SK-N-SH treated with all-trans-retinoic acid at 6 μM for 48 hours (cell line): ENCODE measurements around the gene XYLB.
"Not testable (repeated sequence)": the region's sequence is repeated elsewhere in the genome, so short reads cannot be mapped to it uniquely, and the experiment has no call there.

Experiments used
- ESRRG ChIP-seq: fragments of 250-450 bp; sonication (Bioruptor Pico); IDR thresholded peaks from 2 replicates; pipeline ENCODE4 v1.6.1; 2021; ENCODE audit warnings: mild to moderate bottlenecking
- GLIS3 ChIP-seq: fragments of 250-450 bp; sonication (Bioruptor Pico); IDR thresholded peaks from 2 replicates; pipeline ENCODE4 v1.5.0; 2020; ENCODE audit warnings: mild to moderate bottlenecking, moderate library complexity
- ISL1 ChIP-seq: fragments of 250-450 bp; sonication (Bioruptor Pico); IDR thresholded peaks from 2 replicates; pipeline ENCODE4 v2.1.2; 2022; ENCODE audit warnings: mild to moderate bottlenecking, moderate library complexity
- PPARA ChIP-seq: fragments of 250-450 bp; sonication (Bioruptor Pico); IDR thresholded peaks from 2 replicates; pipeline ENCODE4 v1.5.0; 2020; ENCODE audit warnings: mild to moderate bottlenecking, borderline replicate concordance
- RARB ChIP-seq: fragments of 250-450 bp; sonication (Bioruptor Pico); IDR thresholded peaks from 2 replicates; pipeline ENCODE4 v1.8.0; 2021; ENCODE audit warnings: mild to moderate bottlenecking, moderate library complexity
- TF ChIP-seq, protein P1 (sequence below): fragments of 250-450 bp; sonication (Bioruptor Pico); IDR thresholded peaks from 2 replicates; pipeline ENCODE4 v1.5.1; 2021; ENCODE audit warnings: mild to moderate bottlenecking, moderate library complexity
- TF ChIP-seq, protein P2 (sequence below): fragments of 250-450 bp; sonication (Bioruptor Pico); IDR thresholded peaks from 2 replicates; pipeline ENCODE4 v1.8.0; 2020; ENCODE audit warnings: mild to moderate bottlenecking, moderate library complexity, borderline replicate concordance
- TF ChIP-seq, protein P3 (sequence below): fragments of 250-450 bp; sonication (Bioruptor Pico); IDR thresholded peaks from 2 replicates; pipeline ENCODE4 v1.8.0; 2021; ENCODE audit warnings: low read depth, mild to moderate bottlenecking, moderate library complexity, borderline replicate concordance

DNA sequence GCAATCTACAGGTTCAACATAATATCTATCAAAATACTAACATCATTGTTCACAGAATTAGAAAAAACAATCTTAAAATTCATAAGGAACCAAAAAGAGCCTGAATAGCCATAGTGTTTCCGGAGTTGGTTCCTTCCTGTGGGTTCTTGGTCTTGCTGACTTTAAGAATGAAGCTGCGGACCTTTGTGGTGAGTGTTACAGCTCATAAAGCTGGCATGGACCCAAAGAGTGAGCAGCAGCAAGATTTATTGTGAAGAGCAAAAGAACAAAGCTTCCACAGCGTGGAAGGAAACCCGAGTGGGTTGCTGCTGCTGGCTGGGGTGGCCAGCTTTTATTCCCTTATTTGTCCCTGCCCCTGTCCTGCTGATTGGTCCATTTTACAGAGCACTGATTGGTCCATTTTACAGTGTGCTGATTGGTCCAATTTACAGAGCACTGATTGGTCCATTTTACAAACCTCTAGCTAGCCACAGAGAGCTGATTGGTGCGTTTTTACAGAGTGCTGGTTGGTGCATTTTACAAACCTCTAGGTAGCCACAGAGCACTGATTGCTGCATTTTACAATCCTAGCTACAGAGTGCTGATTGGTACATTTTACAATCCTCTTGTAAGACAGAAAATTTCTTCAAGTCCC, 92.0 kb downstream of the XYLB start:
- TF ChIP-seq, protein P1, sequence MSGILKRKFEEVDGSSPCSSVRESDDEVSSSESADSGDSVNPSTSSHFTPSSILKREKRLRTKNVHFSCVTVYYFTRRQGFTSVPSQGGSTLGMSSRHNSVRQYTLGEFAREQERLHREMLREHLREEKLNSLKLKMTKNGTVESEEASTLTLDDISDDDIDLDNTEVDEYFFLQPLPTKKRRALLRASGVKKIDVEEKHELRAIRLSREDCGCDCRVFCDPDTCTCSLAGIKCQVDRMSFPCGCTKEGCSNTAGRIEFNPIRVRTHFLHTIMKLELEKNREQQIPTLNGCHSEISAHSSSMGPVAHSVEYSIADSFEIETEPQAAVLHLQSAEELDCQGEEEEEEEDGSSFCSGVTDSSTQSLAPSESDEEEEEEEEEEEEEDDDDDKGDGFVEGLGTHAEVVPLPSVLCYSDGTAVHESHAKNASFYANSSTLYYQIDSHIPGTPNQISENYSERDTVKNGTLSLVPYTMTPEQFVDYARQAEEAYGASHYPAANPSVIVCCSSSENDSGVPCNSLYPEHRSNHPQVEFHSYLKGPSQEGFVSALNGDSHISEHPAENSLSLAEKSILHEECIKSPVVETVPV (CRISPR knock-in tag), result not testable (repeated sequence)
- TF ChIP-seq ESRRG (CRISPR knock-in tag); RARB; PPARA (CRISPR knock-in tag); ISL1; GLIS3 (CRISPR knock-in tag): not testable (repeated sequence)
- TF ChIP-seq, protein P2, sequence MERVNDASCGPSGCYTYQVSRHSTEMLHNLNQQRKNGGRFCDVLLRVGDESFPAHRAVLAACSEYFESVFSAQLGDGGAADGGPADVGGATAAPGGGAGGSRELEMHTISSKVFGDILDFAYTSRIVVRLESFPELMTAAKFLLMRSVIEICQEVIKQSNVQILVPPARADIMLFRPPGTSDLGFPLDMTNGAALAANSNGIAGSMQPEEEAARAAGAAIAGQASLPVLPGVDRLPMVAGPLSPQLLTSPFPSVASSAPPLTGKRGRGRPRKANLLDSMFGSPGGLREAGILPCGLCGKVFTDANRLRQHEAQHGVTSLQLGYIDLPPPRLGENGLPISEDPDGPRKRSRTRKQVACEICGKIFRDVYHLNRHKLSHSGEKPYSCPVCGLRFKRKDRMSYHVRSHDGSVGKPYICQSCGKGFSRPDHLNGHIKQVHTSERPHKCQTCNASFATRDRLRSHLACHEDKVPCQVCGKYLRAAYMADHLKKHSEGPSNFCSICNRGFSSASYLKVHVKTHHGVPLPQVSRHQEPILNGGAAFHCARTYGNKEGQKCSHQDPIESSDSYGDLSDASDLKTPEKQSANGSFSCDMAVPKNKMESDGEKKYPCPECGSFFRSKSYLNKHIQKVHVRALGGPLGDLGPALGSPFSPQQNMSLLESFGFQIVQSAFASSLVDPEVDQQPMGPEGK (CRISPR knock-in tag), result not testable (repeated sequence)
- TF ChIP-seq, protein P3, sequence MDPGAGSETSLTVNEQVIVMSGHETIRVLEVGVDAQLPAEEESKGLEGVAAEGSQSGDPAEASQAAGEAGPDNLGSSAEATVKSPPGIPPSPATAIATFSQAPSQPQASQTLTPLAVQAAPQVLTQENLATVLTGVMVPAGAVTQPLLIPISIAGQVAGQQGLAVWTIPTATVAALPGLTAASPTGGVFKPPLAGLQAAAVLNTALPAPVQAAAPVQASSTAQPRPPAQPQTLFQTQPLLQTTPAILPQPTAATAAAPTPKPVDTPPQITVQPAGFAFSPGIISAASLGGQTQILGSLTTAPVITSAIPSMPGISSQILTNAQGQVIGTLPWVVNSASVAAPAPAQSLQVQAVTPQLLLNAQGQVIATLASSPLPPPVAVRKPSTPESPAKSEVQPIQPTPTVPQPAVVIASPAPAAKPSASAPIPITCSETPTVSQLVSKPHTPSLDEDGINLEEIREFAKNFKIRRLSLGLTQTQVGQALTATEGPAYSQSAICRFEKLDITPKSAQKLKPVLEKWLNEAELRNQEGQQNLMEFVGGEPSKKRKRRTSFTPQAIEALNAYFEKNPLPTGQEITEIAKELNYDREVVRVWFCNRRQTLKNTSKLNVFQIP (CRISPR knock-in tag), result not testable (repeated sequence)
